GM23248 (cell line): ENCODE data around the gene CRY1.

ENCODE experiments used
- EZH2 ChIP-seq: fragments of 200-600 bp; sonication (generic); IDR thresholded peaks from 2 replicates; pipeline ENCODE4 v1.6.1; 2018; ENCODE audit warnings: antibody characterized with exemption, mild to moderate bottlenecking; ENCODE audit not compliant: insufficient read depth, poor library complexity, severe bottlenecking
- EZH2phosphoT487 ChIP-seq: fragments of 200-600 bp; sonication (generic); IDR thresholded peaks from 2 replicates; pipeline ENCODE4 v1.6.1; 2018; ENCODE audit warnings: antibody characterized with exemption, moderate library complexity, mild to moderate bottlenecking, low read depth; ENCODE audit not compliant: insufficient read depth

DNA sequence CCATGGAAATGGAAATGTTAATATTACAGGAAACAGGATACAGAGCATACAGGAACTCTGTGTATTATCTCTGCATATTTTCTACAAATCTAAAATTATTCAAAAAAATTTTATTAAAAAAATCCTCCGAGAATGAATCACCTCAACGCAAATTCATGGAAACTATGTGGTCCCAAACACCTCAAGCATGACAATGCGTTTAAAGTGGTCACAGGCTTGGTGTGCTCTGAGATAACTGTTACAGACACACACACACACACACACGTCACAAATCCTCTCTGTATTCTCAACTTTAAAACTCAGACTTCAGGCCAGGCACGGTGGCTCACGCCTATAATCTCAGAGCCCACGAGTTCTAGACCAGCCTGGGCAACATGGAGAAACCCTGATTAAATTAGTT, 61.1 kb downstream of the CRY1 start:
- no peak for TF ChIP-seq EZH2
- no peak for TF ChIP-seq EZH2phosphoT487
